T-helper 2 cell treated with Interferon-gamma antibody and Interleukin-4, amounts not matched to agents 100 ng/mL and 5 ng/mL, for 36 hours (primary cell): ENCODE measurements around the gene HMCES. TPM values are rescaled to one million over a fixed set of nuclear protein-coding genes. Genes with fewer than 3 reads are reported as not detected.
"Not testable (repeated sequence)": the region's sequence is repeated elsewhere in the genome, so short reads cannot be mapped to it uniquely, and the experiment has no call there.

Experiments
- intact Hi-C: fragments of 100-400 bp; cut with micrococcal nuclease; formaldehyde crosslinking; loops from one replicate; pipeline ENCODE4 v1.15.1; 2023
- total RNA-seq: library from RNA; stranded (reverse); gene quantifications from 2 replicates; pipeline ENCODE4 v1.2.3, GENCODE V29; 2022

The HMCES gene
- total RNA-seq, 1 donor from 2014 or later, result 50.8 TPM

- intact Hi-C loops, result loop anchor here (5.0 kb wide), 1 partner anchor 347 kb away; no protein-coding TSS in a partner anchor
These were observed 40.3 kb downstream of the HMCES start for GRCh38 chr3:129318921-129319320.

- intact Hi-C loops, result no loop called here
These were observed 41.6 kb downstream of the HMCES start for GRCh38 chr3:129320261-129320660.

GRCh38 chr3:129320825-129321487 lies 42.3 kb downstream of the HMCES start:
- intact Hi-C loops, result no loop called here

- intact Hi-C loops, result no loop called here
These were observed 43.2 kb downstream of the HMCES start for GRCh38 chr3:129321887-129322286.

GRCh38 chr3:129323651-129324294 lies 45.1 kb downstream of the HMCES start:
- intact Hi-C loops, result no loop called here

GRCh38 chr3:129324855-129325254 lies 46.2 kb downstream of the HMCES start:
- intact Hi-C loops, result no loop called here

GRCh38 chr3:129325383-129325782 lies 46.7 kb downstream of the HMCES start:
- intact Hi-C loops, result no loop called here

- intact Hi-C loops, result no loop called here
These were observed 47.5 kb downstream of the HMCES start for GRCh38 chr3:129326138-129326537.

GRCh38 chr3:129326595-129326994 lies 47.9 kb downstream of the HMCES start:
- intact Hi-C loops, result no loop called here

GRCh38 chr3:129327510-129327909 lies 48.8 kb downstream of the HMCES start:
- intact Hi-C loops, result no loop called here

GRCh38 chr3:129329858-129330257 lies 51.2 kb downstream of the HMCES start:
- intact Hi-C loops, result no loop called here

- intact Hi-C loops, result no loop called here
These were observed 51.7 kb downstream of the HMCES start for GRCh38 chr3:129330409-129330808.

- intact Hi-C loops, result no loop called here
These were observed 55.2 kb downstream of the HMCES start for GRCh38 chr3:129333891-129334290.

- intact Hi-C loops, result no loop called here
These were observed 57.5 kb downstream of the HMCES start for GRCh38 chr3:129336093-129336706.

GRCh38 chr3:129337719-129338118 lies 59.0 kb downstream of the HMCES start:
- intact Hi-C loops, result not testable (repeated sequence)

GRCh38 chr3:129339186-129339585 lies 60.5 kb downstream of the HMCES start:
- intact Hi-C loops, result not testable (repeated sequence)

GRCh38 chr3:129339833-129340232 lies 61.2 kb downstream of the HMCES start:
- intact Hi-C loops, result not testable (repeated sequence)

- intact Hi-C loops, result no loop called here
These were observed 62.9 kb downstream of the HMCES start for GRCh38 chr3:129341331-129342141.

- intact Hi-C loops, result no loop called here
These were observed 65.1 kb downstream of the HMCES start for GRCh38 chr3:129343643-129344360.

GRCh38 chr3:129344540-129345220 lies 66.0 kb downstream of the HMCES start:
- intact Hi-C loops, result no loop called here
